ENCODE measurements around the gene ZNHIT2.

GRCh38 chr11:65131417-65131776 lies 13.9 kb upstream of the ZNHIT2 start:
- TF ChIP-seq CTCF (conservative IDR thresholded peaks at IDR 0.05; ENCODE audit: low read length) = no peak
- TF ChIP-seq EZH2phosphoT487 (IDR thresholded peaks at IDR 0.05; ENCODE audit: borderline replicate concordance) = no peak
